ENCODE data around the gene TNN.

The TNN gene

DNA sequence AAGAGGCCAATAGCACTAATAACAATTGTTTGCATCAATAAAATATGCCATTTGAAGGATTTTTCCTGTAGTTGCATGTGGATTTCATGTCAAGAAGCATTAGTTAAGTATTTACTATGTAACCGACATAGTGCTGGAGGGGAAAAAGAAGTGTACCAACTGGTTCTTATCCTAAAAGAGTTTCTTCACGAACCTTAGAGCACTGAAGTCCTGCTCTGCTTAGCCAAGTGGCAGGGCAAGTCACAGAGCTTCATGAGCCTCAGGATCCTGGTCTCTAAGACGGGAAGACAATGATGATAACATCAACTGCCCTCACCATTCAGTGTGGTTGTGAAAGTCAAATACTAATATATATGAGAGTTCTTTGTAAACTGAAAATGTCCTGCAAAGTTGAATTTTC lies 110.8 kb downstream of the TNN start:
- DNase-seq: no peak

DNA sequence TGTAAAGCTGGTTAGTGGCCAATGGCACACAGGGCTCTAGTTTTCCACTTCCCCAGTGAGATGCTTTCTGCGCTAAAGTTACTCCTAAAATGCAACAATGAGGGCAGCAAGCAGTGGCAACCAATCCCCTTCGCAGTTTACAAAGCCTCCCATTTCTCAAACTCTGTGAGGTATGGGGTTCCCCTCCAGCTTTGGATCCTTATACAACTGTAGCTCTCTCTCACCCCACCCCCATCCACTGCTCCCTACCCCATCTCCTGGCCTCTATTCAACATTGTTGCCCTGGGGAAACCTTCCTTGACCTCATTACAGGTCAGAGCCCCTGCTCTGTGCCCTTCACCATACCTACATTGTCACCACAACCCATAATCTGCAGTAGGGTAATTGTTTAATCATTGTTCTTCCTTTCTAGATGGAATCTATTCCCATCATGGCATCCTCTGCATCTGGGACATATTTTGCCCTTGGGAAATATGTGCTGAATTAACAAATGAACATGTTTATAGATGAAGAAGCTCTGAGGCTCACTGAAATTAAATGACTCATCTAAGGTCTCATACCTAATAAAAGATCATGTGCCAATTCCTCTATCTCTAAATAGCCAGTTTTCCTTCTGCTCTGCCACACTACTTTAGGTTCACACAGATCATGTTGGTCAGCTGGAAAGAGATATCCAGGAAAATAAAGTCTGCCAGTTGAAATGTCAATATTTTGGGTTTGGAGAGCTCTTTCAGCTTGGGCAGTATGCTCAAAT lies 112.4 kb downstream of the TNN start:
- DNase-seq: no peak

DNA sequence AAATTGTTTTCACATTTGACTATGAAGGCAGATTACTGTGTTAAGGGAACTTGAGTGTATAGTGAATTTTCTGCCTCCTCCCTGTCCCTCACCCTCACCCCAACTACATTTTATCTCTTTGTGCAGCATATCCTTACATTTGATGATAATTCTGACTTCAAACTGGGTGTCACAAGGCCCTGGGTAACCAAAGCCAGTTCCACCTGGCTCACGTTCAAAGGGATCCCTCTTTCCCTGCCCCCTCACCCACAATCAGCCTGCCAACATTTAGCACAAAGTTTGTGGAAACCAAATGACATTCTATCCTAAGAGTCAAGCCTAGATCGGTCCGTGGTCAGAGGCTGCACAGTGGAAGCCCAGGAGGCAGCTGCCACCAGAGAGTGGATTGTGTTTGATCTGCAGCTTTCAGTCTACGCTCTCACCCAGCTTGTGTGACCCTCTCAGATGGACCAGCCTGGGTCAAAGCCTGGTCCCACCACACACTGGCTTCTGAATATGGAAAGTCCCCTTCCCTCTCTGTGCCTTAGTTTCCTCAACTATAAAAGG lies 114.6 kb downstream of the TNN start:
- no peak for DNase-seq

DNA sequence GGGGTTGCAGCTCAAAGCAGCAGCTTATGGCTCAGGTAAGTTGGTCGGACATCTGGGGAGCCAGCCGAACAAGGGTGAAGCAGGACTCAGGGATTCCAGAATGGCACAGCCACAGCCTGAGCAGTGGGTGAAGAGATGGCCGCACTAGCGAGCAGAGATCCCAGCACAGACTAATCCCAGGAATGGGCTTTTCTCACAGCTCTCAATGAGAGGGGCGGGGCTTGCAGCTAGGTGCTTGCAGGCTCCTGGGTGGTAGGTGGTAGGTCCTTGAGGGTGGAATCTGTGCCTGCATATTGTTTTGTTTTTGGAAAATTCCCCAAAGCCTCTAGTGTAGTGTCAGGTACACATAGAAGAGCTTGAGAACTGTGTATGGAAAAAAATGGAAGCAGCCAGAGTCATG lies 116.0 kb downstream of the TNN start:
- DNase-seq: no peak

DNA sequence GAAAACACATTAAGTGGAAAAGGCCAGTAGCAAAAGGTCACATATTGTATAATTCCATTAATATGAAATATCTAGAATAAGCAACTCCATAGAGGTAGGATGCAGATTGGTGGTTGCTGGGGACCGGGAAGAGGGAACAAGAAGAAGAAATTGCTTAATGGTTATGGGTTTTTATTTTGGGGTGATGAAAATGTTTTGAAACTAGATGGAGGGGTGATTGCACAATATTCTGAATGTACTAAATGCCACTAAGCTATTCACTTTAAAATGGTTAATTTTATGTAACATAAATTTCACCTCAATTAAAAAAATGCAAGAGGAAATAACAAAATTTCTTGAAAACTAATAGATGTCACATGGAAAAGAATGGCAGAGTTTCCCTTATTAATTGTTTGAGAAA lies 118.3 kb downstream of the TNN start:
- no peak for DNase-seq

DNA sequence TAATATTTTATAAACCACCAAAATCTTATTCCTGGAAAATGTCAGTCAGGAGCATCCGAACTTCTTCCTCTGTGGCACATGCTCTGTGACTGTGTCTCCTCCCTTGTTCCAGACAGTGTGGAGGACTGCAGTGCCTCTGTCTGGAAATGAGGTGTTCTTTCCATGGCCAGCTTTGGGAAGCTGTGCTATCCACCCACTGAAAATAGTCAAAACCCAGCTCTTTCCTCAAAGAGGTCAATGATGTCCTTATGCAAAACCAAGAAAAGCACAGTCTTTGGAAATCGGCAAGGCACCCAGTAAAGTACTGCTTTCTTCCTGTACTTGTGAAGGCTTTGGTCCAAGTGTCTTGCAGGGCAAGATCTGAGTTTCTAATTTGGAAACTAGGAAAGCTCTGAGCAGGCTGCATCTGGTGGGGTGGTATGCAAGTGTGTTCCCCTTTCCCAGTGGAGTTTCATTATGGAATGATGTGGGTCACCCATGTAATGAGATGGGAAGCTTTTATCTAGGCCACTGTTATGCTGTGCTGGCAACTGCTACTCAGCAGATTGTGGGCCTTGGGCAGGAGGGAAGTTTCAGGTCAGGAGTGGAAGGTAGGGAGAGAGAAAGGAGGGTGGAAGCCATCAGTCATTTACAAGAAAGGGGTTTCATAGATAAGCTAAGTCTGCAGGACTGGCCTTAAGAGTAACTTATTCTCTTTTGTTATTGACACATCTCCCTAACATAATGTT lies 119.0 kb downstream of the TNN start:
- DNase-seq: no peak

DNA sequence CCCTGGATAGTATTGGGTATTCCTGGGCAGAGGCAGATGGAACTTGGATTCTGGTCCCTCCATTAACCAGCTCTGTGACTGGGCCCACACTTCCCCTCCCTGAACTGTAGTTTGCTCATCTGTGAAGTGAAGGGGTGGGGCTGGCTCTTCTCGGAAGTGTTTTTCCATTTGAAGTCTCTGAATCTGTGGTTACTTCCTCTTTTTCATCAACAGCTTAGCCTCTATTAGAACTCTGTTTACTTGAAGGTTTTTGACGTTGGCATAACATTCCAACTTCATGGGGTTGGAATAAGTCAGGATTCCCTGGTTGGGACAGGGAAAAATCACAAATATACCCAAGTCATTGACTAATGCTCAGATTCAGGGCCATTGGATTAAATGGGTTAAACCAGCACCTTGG lies 121.3 kb downstream of the TNN start:
- DNase-seq: no peak

DNA sequence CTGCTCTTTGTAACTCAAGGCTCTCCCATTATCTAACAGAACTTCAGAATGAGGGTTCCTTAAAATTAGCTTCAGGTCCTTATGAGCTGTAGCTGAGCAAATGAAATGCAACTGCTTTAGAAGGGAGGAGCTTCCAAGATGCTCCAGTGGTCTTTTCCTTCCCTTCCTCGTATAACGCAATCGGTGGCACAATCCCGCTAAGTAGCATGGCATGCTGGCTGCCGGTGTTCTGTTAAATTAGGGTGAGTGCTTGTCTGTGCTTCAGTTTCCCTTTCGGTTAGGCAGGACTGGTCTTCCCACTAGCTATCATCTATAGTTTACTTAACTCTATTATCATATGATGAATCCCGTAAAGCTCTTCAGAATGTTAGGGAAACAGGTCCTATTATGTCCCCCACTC lies 124.0 kb downstream of the TNN start:
- no peak for DNase-seq

DNA sequence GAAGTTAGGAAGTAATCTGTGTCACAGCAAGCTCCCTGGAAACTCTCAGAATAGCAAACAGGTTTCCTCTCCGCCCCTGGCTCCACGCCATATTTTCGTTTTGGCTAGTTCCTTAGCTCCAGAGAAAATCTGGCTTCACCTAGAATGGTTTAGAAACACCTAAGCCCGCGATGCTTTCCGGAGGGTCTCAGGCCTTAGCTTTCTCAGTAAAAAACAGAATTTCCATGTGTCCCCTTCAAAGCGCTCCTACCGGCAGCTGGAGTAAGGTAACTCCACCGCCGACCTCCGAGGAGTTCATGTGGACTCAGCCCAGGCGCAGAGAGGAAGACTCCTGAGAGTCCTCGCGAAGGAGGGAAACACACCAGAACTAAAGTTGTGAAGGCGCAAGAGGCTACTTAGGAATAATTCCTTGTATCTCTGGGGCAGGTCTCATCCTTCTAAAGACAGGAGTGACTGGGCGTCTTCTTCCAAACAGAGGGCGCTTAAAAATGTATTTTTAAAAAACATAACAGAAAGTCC lies 124.5 kb downstream of the TNN start:
- no peak for DNase-seq

DNA sequence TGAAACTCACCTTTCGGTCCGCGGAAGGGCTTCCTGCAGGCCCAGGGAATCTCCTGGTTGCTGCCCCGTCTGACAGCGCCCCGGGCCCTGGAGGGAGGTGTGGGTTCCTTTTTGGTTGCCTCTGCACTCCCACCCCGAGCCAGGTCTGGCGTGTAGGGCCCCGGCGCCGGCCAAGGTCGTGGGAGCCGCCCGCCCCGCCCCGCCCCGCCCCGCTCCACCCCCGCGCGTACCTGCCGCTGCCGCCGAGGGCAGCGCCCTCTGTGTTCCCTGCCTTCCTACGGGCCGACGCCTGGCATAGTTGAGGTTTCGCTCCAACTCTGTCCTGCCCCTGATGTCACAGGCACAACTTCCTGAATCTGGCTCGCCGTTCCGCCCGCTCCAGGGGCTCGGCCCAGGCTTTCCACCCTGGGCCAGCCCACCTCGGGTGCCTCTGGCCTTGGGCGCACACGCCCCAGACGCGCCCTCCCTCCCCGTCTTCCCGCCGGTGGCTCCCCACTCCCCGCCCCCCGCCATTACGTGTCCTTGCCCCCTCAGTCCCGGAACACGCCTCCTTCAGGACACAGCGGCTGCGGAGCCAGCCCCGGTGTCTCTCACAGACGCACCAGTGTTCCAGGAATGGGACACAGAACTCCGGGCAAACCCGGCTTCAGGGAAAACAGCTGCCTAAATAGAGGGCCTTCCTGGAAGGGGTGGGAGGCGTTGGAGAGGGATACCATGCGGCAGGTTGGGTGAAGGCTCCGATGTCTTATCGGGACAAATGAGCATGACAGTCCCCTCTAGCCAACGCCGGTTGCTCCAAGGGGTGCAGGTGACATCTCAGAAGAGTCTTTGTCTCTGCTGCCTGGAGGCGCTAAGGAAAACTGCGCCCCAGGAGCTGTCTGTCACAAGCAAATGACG lies 125.2 kb downstream of the TNN start, which contains the start of gene KIAA0040:
KIAA0040 (minus strand) TSS at position 147 of the 897 bp plus-strand sequence. CDS start 31,763 bp downstream, outside the sequence.
- DNase-seq: peak; percentile 22

DNA sequence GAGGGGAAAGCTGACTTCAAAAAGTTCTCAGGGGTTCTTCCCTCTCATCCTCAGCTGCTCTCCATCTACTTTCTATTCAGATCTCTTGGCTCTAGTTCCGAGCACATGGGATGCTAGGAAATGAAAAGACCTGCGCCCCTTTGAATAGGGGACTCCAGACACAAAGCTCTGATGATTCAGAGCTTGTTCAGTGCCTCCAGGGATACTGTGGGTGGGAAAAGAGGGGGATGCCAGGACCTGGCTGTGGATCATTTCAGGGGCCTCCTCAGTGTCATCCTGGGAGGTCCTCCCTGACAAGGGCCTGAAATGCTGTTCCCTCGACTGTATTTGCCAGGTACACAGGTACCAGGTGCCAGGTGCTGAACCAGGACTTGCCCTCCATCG lies 125.9 kb downstream of the TNN start:
- DNase-seq: no peak

DNA sequence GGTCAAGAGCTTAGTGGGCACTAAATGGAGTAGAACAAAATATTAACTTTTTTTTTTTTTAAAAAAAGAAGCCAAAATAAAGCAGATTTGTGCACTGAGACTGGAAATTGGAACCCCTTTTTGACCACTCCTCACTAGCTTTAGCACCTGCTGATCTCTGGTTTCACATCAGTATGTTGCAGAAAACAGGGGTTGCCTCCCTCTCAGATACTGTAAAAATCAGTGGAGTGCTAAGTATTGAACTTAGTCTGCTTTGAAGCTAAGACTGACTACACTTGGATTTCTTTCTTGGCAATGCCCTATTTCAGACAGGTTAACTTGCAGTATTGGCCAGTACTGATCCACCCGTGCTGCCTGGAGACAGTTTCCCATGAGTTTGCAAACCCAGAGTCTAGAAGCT lies 127.6 kb downstream of the TNN start:
- no peak for DNase-seq

DNA sequence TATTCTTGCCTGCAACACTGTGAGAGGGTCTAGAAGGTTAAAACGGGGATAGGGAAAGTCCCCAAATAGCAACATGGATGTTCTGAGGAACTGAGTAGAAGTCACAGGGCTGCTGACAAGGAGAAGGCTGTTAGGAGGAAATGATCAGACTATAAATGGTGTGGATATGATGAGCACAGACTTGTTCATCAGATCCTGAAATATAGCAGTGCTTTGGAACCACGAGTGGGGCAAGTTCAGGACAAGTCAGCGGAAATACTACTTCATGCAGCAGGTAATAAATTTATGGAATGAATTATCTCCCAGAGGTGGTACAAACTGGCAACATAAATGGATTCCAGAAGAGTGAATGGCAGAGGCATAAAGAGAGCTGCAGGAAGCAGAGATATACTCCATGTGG lies 128.2 kb downstream of the TNN start:
- DNase-seq: no peak

DNA sequence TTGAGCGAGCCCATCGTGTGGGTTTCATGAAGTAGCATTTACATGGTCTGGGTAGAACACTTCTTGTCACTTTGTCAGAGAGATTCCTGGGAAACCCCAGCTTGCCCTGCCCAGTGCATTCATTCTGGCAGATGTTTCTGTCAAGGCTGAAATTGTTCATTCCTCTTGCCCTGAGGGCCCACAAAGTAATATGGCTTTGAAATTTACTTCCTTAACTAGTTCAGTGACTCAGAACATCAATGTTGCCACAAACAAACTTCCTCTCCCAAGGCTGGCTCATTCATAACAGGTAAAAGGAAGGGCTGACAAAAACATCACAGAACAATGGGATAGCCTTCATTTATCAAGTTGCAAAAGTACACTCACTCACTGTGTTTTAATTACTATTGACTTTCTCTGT lies 129.9 kb downstream of the TNN start:
- DNase-seq: no peak
